ENCODE results near the gene PI4KA. TPM values are rescaled to one million over a fixed set of nuclear protein-coding genes. Genes with fewer than 3 reads are reported as not detected.

The PI4KA gene
- total RNA-seq, 4 donors from 2014 or later, result 67.3 to 92.9 (median 76.5) TPM

- no peak for TF ChIP-seq CTCF (IDR thresholded peaks at IDR 0.05; ENCODE audit: low read depth)
Measured at GRCh38 chr22:20671409-20672081, 187.1 kb downstream of the PI4KA start.

- TF ChIP-seq CTCF (IDR thresholded peaks at IDR 0.05; ENCODE audit: low read depth), result no peak
Measured at GRCh38 chr22:20666560-20666959, 192.1 kb downstream of the PI4KA start.

- TF ChIP-seq CTCF (IDR thresholded peaks at IDR 0.05; ENCODE audit: low read depth), result no peak
Measured at GRCh38 chr22:20664594-20664959, 194.0 kb downstream of the PI4KA start.

- no peak for TF ChIP-seq CTCF (IDR thresholded peaks at IDR 0.05; ENCODE audit: low read depth)
Measured at GRCh38 chr22:20663941-20664593, 194.5 kb downstream of the PI4KA start.

GRCh38 chr22:20663137-20663828, 195.3 kb downstream of the PI4KA start:
- no peak for TF ChIP-seq CTCF (IDR thresholded peaks at IDR 0.05; ENCODE audit: low read depth)

GRCh38 chr22:20661473-20661872, 197.1 kb downstream of the PI4KA start:
- TF ChIP-seq CTCF (IDR thresholded peaks at IDR 0.05; ENCODE audit: low read depth), result no peak

GRCh38 chr22:20660441-20661054, 198.1 kb downstream of the PI4KA start:
- no peak for TF ChIP-seq CTCF (IDR thresholded peaks at IDR 0.05; ENCODE audit: low read depth)

All from subcutaneous adipose tissue (tissue), 4 donors.